Stimulated activated CD4-positive, alpha-beta T cell treated with anti-CD3 and anti-CD28 coated beads, Interleukin-1b, Interleukin-23, amount 100 ng/mL, for 48 hours (primary cell): ENCODE measurements around the gene COLEC11.
"Not testable (repeated sequence)": the region's sequence is repeated elsewhere in the genome, so short reads cannot be mapped to it uniquely, and the experiment has no call there.

Source experiments
- DNase-seq: peaks from one replicate; pipeline ENCODE4 v3.0.0-alpha.2; 2020

COLEC11 gene

DNA sequence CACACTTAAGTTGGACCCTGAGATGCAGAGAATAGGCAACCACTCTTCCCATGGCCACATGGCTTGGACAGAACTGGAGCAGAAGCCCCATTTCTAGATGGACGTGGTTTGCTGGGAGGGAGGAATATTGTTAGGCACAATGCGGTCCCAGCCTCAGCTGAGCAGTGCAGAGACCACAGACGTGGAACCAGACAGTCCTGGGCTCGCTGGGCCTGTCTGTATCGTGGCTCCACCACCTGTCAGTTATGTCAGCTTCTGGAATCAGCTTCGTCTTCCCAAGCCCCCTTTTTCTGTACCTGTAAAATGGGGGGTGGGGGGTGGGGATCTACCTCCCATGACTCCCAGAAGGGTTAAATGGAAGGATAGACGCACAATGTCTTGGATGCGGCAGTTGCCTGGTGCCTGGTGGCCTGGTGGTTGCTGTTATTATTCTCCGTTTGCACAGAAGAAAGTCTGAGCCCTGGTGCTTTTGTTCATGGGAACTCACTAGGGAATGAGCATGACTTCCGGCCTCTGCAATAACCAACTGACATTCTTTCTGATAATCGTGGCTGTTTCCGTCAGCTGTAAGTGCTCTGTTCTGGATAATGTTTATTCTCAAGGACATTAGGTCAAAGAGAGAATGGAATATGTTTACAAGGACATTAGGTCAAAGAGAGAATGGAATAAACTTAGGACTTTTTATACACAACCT lies 31.4 kb downstream of the COLEC11 start:
- no peak for DNase-seq

DNA sequence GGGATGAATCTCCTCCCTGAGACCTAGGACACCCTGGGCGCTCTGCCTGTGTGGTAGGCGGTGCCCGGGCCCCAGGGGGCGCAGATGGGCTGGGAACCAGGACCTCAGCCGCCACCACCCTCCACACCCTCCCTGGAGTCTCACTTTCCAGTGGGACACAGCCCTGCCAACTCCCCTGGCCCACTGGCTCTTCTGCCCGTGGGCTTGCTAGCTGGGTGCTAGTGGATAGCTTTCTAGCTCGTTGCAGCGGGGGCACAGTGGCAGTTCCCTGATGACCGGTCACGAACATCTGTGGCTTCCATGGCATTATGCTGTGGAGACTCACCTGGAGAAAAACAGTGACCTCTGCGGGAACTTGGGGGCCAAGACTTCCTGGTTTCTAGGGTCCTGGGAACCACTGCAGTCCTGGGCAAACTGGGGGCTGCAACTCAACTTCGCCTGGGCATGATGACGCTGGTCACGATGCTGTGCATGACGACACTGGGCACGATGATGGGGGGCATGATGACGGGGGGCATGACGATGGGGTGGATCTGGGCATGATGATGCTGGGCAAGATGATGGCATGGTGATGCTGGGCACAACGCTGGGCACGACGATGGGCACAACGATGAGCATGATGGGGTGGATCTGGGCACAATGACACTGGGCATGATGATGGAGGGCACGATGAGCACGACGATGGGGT lies 32.0 kb downstream of the COLEC11 start:
- no peak for DNase-seq

DNA sequence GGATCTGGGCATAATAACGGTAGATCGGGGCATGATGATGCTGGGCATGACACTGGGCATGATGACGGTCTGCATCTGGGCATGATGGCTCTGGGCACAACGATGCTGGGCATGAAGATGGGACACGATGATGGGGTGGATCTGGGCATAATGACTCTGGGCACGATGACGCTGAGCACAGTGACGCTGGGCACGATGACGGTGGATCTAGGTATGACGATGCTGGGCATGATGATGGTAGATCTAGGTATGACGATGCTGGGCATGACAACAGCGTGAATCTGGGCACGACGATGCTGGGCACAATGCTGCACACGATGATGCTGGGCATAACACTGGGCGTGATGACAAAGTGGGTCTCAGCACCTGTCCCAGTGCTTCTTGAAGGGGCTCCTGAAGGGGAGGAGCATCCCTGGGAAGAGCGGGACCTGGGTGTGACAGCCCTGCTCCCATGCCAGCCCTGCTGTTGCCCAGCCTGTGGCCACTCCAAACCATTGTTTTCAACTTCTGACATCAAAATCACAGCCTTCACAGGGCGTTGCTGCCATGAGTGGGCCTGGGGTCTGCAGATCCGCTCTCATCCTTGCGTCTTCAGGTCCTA lies 32.7 kb downstream of the COLEC11 start:
- no peak for DNase-seq

DNA sequence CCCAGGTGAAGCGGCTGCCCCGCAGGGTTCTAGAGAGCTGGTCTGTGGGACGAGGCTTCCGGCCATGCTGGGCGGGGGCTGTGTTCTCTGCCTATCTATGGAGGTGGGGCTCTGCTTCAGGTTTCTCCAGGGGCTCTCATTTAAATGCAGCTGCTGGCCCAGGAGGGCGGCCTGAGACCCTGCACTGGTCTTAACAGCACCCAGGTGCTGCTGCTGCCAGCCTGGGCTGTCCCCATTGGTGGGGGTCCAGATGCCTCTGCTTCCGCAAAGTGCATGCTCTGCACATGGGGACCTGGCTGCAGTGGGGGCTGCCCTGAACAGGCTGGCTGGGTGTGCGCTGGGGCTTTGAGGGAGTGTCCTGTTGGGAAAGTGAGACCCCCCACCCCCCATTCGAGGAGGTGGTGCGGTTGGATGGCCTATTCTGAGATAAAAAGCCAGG lies 33.3 kb downstream of the COLEC11 start:
- DNase-seq = no peak

DNA sequence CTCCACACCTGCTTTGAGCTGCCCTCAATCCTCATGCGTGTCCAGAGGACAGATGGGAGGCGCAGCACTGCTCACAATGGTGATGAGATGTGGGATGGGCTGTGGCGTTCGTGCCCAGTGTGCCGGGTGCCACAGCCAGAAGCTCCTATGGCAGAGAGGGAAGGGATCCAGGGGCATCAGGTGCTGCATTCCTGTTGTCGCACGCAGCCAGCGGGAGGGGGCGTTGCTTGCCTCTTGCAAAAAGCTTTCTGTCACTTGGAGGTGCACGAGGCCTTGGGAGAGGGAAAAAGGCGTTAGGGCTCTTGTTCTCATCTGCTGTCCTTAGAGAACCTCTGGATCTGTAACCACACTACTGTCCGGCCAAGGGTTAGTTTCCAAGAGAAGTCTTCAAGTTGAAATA lies 33.9 kb downstream of the COLEC11 start:
- DNase-seq = no peak

DNA sequence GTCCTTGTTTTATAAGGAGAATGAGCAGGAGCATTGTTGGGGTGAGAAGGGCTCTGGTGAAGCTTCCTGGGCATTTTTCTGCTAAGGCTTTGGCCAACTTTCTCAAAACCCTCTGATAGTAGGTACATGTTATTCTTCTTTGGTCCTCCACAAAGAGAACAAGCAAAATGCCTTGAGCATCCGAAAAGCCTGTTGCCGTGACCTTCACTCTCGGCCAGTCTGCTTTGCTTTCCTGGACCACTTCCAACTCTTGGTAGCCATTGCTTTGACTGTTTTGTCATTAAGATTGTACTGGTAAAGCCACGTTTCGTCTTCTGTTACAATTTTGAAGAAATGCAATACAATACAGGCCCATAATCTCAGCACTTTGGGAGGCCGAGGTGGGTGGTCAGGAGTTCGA lies 35.7 kb downstream of the COLEC11 start:
- DNase-seq = no peak

DNA sequence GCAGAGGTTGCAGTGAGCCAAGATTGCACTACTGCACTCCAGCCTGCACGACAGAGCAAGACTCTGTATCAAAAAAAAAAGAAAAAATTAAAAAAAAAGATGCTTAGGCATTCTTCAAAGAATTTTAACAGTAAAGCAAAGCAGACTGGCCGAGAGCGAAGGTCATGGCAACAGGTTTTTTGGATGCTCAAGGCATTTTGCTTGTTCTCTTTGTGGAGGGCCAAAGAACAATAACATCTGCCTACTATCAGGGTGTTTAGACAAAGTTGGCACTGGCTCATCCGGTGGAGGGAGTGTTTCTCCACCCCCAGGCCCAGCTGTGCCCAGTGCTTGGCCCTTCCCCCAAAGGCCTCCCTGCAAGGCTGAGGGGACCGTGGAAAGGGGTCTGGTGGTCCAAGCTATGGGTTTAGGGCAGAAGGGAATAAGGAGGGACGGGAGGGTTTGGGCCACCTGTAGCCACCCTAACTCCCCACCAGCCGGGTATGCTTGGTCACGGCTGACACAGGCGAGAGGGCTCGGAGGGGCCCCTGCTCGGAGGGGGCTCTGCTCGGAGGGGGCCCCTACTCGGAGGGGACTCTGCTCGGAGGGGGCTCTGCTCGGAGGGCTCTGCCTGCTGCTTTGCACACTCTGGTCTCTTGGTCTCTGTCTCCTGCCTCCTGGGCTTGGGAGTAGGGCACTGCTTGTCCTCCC lies 36.4 kb downstream of the COLEC11 start:
- no peak for DNase-seq

DNA sequence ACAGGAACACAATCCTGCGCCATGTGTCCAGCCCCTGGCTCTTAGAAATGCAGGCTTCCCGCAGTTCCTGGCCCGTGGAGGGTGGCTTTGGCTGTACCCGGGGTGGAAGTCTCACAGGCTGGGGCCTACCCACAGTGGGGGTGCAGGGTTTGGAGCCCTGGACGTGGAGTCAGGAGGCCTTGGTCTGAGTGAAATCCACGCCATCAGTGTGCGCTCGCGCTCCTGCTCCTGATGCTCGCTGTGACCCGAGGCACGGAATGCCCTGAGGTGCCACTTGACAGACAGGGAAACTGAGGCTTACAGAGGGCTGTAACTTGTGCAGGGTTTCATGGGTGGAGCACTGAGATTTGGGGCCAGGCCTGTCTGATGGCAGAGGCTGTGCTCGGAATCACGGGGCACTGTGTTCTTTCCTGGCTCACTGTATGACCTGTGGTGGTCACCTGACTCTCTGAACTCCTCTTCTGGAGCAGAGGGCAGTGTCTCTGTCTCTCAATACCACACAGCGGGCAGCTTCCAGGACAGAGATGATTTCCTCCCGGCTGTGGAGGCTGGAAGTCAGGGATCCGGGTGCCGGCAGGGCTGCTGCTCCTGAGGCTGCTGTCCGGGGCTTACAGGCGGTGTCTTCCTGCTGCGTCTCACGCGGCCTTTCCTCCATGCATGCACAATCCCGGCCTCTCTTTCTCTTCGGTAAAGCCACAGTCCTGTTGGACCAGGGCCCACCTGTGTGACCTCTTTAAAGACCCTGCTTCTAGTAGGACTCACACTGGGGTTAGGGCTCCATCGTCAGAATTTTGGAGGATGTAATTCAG lies 37.1 kb downstream of the COLEC11 start:
- no peak for DNase-seq

DNA sequence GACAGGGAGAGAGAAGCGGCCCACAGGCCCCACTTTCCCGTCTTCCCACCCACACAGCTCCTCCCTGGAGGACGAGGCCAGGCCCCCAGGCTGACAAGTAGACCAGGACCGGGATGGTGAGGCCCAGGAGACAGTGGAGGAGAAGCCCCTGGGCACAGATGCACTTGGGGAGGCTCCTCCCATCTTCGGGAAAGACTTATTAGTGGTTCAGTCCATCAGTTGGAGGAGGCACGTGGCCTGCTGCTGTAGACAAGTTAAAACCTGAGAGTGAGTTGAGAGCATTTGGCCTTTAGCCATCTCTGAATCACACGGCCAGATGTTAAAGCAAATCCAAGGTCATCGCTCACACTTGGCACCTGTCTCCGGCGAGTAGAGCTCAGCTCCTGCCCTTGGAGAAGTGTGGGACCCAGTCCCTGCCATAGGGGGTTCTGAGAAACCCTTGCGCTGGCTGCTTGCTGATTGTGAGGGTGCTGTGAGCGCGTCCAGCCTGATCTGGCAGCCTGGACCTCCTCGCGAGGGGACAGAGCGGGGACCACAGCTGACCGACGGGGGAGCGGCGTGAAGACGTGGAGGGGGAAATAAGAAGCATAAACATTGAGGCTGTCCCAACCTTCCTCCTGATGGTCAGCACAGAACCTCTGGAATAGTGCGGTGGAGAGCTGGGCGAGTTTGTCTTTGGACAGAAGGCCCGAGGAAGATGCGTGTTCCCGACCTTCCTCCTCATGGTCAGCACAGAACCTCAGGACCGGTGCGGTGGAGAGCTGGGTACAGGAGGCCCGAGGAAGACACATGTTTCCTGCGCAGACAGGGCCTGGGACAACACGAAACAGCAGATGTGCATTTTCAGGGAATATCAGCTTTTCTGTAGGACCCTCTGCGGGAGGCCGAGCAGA lies 38.4 kb downstream of the COLEC11 start:
- DNase-seq = no peak

DNA sequence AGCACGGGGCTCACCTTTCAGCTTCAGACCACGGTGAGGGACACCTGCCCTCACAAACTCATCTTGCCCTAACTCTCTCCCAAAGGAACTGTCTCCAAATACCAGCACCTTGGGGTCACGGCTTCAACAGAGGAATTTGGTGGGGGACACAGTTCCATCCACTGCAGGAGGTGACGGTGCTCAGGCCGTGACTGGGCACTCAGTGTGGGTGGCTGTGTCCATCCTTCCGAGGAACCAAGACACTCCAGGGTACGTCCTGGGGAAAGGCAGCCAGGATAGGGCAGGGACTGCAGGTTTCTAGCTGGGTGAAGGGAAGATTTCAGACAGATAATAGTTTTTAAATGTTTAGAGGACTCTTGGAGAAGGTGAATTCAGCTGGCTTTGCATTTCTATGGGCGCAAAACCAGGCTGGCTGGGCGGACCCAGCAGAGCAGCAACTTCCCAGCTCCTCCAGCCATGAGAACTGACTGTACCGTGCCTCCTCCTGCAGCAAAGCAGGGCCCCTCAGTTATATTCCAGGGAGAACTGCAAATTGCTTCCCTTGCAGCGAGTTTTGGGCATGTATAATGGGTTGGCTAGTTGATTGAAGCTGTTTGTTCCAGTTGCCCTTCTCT lies 39.2 kb downstream of the COLEC11 start:
- DNase-seq = no peak

DNA sequence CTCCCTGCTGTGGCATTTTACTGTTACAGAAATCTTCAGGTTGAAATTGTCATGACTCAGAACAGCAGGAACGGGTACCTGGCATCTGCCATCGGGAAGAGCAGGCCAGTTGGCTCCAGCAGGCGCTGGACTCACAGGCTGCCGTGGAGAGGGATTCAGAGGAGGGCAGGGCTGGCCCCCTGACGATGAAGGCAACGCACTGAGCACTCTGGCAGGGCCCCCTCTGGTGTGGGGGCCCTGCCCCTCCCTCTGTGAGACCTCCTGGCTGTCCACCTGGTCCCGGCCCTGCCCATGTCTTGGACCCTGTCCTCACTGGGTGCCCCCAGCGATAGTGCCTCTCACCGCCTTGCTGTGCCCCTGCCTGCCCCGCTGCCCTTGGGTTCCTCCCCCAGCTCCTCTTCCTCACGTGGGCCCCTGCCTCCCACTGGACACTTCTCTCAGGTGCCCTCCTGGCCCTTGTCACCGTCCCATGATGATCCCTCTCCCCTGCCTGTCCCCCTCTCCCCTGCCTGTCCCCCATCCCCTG lies 39.7 kb downstream of the COLEC11 start:
- no peak for DNase-seq

DNA sequence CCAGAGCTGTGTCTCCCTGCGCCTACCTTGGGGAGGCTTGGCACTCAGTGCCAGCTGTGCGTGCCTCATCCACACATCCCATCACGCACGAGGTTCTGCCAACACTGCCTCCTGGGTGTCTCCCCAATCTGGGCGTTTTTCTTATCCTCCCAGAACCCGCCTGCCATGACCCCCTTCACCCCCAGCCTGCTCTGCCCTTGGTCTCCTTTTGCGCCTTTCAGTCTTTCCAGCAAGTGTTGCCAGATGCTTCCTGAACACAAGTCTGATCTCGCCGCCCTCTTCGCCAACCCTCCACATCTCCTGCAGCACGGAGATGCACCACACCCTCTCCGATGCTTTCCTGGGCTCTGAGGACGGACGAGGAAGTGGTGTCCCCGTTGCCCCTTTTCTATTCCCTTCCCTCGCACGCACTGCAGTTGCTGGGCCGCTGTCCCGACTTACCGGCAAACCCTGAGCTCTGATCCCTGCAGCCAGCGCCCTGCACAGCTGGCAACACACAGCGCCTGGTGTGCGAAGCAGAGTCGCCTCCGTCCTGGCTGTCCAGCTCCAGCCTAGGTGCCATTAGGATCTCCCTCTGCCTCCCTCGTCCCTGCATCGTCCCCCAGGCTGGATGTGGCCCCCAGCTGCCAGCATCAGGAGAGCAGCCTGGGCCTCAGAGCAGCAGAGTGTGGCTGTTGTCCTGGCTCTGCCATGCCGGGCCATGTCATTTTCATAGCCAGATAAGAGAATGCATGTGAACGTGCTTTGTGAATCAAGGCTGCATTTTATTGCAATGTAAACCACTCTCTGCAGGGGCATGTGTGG lies 40.5 kb downstream of the COLEC11 start:
- no peak for DNase-seq

DNA sequence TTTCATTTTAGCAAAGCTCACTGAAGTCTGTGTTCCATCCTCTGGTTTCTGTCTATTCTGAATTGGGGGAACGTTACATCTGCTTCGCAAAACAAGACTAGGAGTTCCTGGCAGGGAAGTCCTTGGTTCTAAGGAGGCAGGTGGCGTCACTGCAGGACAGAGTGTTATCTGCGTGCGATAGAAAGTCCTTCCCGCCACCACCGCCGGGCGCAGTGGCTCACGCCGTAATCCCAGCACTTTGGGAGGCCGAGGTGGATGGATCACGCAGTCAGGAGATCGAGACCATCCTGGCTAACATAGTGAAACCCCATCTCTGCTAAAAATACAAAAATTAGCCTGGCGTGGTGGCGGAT lies 41.0 kb downstream of the COLEC11 start:
- not testable (repeated sequence) for DNase-seq

DNA sequence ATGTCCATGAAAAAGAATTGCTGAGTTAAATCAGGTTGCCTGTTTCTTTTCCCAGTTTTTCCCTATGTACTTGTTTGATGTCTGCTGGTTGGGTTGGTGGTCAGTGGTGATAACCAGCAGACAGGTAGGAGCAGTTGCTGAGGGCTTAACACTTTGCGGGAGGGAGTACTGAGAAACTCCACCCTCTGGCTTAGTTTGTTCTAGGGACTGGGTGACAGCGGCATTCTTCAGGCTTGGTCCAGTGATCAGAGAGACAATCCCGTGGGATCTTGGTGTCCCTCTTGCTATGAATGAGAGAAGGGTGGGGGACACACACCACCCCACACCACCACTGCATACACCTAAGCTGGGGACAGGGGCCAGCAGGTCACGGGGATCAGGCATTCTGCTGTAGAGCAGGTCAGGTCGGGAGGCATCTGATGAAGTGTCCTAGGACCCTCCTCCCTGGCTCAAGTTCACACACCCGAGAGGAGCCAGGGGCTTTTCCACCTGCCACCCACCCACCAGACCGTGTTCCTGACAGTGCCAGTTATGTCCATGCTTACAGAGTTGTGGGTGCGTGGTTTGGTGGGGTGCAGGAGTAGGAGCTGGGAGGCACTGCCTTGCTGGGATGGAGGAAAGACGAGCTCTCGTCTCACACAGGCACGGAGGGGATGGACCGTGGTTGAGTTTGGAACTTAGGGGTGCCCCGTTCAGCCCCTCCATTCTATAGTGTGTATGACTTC lies 41.8 kb downstream of the COLEC11 start:
- DNase-seq = no peak

DNA sequence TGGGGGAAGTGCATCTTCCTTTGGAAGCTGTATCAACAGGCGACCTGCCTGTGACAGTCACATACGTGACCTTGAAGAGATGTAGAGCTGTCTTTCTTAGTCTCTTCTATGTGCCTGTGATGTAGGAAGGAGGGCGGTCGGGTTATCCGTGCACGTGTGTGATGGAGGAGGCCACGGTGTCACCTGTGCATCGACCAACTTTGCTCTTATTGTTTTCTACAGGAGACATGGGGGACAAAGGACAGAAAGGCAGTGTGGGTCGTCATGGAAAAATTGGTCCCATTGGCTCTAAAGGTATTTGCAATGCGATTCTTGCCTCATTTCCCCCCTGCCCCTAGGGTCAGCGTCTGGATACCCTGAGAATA lies 42.4 kb downstream of the COLEC11 start:
- DNase-seq = no peak

DNA sequence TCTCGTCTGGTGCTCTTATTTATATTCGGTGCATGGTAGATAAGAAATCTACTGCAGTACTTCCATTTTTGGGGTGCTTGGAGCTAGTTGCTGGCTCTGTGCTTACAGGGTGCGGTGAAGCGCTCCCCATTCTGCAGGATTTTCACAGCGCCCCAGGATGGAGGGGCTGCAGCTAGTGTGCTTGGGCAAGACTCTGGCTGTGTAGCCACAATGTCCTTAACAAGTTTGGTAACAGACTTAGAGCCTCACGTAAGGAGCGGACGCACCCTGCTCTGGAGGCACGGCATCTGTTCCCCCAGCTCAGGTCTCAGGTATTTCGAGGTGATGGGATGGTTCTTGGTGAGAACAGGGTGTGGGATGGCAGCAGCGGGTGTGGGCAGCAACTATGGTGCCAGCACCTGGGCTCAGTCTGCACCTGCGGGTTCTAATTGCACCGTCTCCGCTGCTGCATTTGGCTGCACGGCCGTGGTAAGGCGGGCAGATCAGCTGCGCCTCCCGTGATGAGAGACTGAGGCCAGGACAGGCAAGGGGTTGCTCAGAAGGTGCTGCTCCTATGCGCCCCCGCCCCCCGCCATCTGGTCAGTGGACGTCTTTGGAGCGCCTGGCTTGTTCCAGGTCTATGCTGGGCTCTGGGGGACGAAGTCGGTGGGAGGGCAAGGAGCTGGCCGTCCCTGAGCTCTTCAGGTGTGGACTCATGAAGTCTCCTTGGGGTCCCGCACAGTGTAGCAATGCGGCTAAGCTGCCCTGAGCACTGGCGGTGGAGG lies 43.0 kb downstream of the COLEC11 start:
- no peak for DNase-seq

DNA sequence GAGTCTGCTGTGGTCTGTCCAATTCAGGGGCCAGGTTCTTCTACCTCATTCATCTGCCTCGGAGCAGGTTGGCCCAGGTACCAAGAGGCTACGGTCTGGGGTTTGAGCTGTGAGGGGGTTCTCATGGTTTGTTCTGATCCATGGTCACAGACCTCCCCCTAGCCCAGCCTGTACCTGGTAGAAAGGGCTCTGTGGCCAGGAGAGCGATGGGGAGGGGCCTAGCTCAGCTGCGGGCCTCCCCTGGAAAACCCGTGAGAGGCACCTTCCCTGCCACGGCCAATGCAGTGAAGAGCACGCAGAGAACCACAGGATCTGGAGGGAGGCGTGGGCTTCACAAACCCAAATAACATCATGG lies 43.5 kb downstream of the COLEC11 start:
- no peak for DNase-seq

DNA sequence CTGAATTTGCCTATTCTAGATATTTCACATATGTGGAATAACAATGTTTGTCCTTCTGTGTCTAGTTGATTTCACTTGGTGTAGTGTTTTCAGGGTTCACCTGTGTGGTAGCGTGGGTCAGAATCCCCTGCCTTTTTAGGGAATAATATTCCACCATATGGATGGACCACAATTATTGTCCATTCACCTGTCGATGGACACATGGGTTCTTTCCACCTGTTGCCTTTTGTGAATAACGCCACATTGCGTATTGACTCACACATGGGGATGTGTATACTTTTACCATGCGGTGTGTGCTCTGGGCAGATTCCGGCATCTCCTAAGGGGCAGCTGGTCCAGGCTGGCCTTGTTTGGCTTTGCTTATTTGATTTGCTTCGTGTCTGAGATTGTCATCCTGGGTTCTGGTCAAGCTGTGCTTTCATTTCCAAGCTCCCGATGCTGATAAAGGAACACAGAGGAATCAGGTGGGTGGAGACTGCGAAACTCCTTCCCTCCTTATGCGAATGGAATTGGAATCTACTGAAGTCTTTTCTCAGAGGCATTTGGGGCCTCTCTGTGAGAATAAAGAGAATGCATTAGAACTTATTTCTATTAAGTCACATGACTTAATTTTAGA lies 44.2 kb downstream of the COLEC11 start:
- DNase-seq = no peak

DNA sequence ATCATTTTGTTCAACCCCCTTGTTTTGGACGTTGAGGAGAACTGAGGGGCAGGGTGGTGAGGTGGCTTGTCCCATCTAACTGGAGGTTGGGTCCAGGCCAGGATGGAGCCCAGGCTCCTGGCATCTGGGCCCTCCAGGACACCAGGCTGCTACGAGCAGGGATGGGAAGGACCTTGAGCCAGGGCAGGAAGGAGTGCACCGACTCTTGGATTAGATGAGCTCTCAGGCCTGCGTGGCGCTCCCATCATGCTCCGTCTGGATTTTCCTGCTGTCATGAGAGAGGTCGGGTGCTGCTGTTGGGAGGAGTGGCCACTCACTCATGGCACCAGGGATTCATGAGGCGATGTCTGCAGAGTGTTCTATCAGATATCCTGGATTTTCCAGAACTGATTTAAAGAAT lies 44.7 kb downstream of the COLEC11 start:
- DNase-seq = no peak
